SK-N-SH (cell line): ENCODE results near the gene SORL1. TPM values are rescaled to one million over a fixed set of nuclear protein-coding genes. Genes with fewer than 3 reads are reported as not detected.

ENCODE experiments used
- CTCF ChIA-PET: fragments of 300-600, 350-600 bp; formaldehyde crosslinking; extraction: SDS; loops from one replicate; lab custom pipeline; 2021; lab: Yijun Ruan, JAX
- POLR2A ChIA-PET: fragments of 350-600 bp; sonication (Branson Sonifier 250); formaldehyde crosslinking; extraction: SDS; loops from one replicate; lab custom pipeline; 2020; ENCODE audit warnings: antibody characterized with exemption, inconsistent platforms; lab: Yijun Ruan, JAX
- DNase-seq: peaks from one replicate; pipeline ENCODE4 v3.0.0; 2012
- H2AFZ ChIP-seq: fragments of 200-600 bp; sonication (generic); 2 replicates; pipeline ENCODE4 v1.8.1; 2016; ENCODE audit warnings: antibody characterized with exemption, mild to moderate bottlenecking, low read depth
- H3F3A ChIP-seq: fragments of 200-600 bp; sonication (generic); replicated peaks from 2 replicates; pipeline ENCODE3; 2016; ENCODE audit warnings: antibody characterized with exemption, mild to moderate bottlenecking; ENCODE audit not compliant: insufficient read depth
- H3K27ac ChIP-seq, 2 experiments: fragments of 200-500 bp in 1 of 2; fragments of 200-600 bp in 1 of 2; sonication (Bioruptor generic) in 1 of 2; sonication (generic), shearing (Covaris generic) in 1 of 2; 2 replicates each; pipeline versions ENCODE4 v1.5.1 to v1.6.1; 2014 to 2016; ENCODE audit warnings: low read depth in 2 of 2, inconsistent platforms in 1 of 2, low read length in 1 of 2, mild to moderate bottlenecking in 1 of 2, mixed read lengths in 1 of 2
- H3K27me3 ChIP-seq: fragments of 200-600 bp; sonication (generic), shearing (Covaris generic); 2 replicates; pipeline ENCODE4 v1.6.1; 2016; ENCODE audit warnings: mixed run types; ENCODE audit not compliant: insufficient read depth
- H3K36me3 ChIP-seq, 2 experiments: fragments of 200-500 bp in 1 of 2; fragments of 200-600 bp in 1 of 2; sonication (Bioruptor generic) in 1 of 2; sonication (generic) in 1 of 2; replicated peaks in 1 of 2; 2 replicates each; pipeline versions ENCODE3 to v1.5.1; 2014 to 2016; ENCODE audit warnings: low read length in 1 of 2, mild to moderate bottlenecking in 1 of 2; ENCODE audit not compliant: insufficient read depth in 2 of 2, control insufficient read depth in 1 of 2
- H3K4me1 ChIP-seq, 2 experiments: fragments of 200-500 bp in 1 of 2; fragments of 200-600 bp in 1 of 2; sonication (Bioruptor generic) in 1 of 2; sonication (generic), shearing (Covaris generic) in 1 of 2; 2 replicates each; pipeline versions ENCODE4 v1.5.1 to v1.6.1; 2014 to 2016; ENCODE audit warnings: low read depth in 1 of 2, low read length in 1 of 2, mixed run types in 1 of 2; ENCODE audit not compliant: insufficient read depth in 2 of 2, control insufficient read depth in 1 of 2
- H3K4me2 ChIP-seq: fragments of 200-600 bp; sonication (generic), shearing (Covaris generic); 2 replicates; pipeline ENCODE4 v1.6.1; 2017; ENCODE audit warnings: mixed run types
- H3K4me3 ChIP-seq, 2 experiments: fragments of 200-500 bp in 1 of 2; fragments of 200-600 bp in 1 of 2; sonication (Bioruptor generic) in 1 of 2; sonication (generic), shearing (Covaris generic) in 1 of 2; 2 replicates each; pipeline versions ENCODE4 v1.5.1 to v1.8.1; 2014 to 2016; ENCODE audit warnings: low read depth in 2 of 2, inconsistent platforms in 1 of 2, low read length in 1 of 2, mild to moderate bottlenecking in 1 of 2, mixed read lengths in 1 of 2, moderate library complexity in 1 of 2
- H3K79me2 ChIP-seq: fragments of 200-600 bp; sonication (generic); 2 replicates; pipeline ENCODE4 v1.8.1; 2017; ENCODE audit warnings: mild to moderate bottlenecking; ENCODE audit not compliant: insufficient read depth
- H3K9ac ChIP-seq: fragments of 200-600 bp; sonication (generic); 2 replicates; pipeline ENCODE4 v1.6.1; 2017; ENCODE audit warnings: mixed run types
- H3K9me2 ChIP-seq: fragments of 200-600 bp; sonication (generic); 2 replicates; pipeline ENCODE4 v1.6.1; 2017; ENCODE audit warnings: mixed run types
- H3K9me3 ChIP-seq: fragments of 200-600 bp; sonication (generic); 2 replicates; pipeline ENCODE4 v1.6.1; 2017; ENCODE audit warnings: mixed run types, mild to moderate bottlenecking, moderate library complexity
- H4K20me1 ChIP-seq: fragments of 200-600 bp; sonication (generic); 2 replicates; pipeline ENCODE4 v1.6.1; 2017; ENCODE audit warnings: mild to moderate bottlenecking, mixed run types; ENCODE audit not compliant: insufficient read depth
- CTCF ChIP-seq: fragments of 200-600 bp; sonication (generic); IDR thresholded peaks from 2 replicates; pipeline ENCODE4 v1.6.1; 2017; ENCODE audit warnings: antibody characterized with exemption, mild to moderate bottlenecking, moderate library complexity
- ELF1 ChIP-seq: IDR thresholded peaks from 2 replicates; pipeline ENCODE4 v1.4.0; 2012
- EZH2phosphoT487 ChIP-seq: fragments of 200-600 bp; sonication (generic); IDR thresholded peaks from 2 replicates; pipeline ENCODE4 v1.6.1; 2017; ENCODE audit warnings: low read depth, mixed run types, mild to moderate bottlenecking, antibody characterized with exemption, moderate library complexity, borderline replicate concordance
- FOSL2 ChIP-seq: IDR thresholded peaks from 2 replicates; pipeline ENCODE4 v1.4.0; 2012; ENCODE audit warnings: low read depth, mild to moderate bottlenecking, moderate library complexity, borderline replicate concordance
- MXI1 ChIP-seq: IDR thresholded peaks from 2 replicates; pipeline ENCODE4 v1.6.1; 2012; ENCODE audit warnings: mild to moderate bottlenecking, low read depth, low read length, improper control_type of control experiment
- POLR2AphosphoS5 ChIP-seq: IDR thresholded peaks from 2 replicates; pipeline ENCODE4 v1.6.1; 2012; ENCODE audit warnings: low read depth, low read length
- REST ChIP-seq: IDR thresholded peaks from 2 replicates; pipeline ENCODE4 v1.6.1; 2012; ENCODE audit warnings: mild to moderate bottlenecking, low read depth, low read length, moderate library complexity
- SIN3A ChIP-seq: IDR thresholded peaks from 2 replicates; pipeline ENCODE4 v1.6.1; 2012; ENCODE audit warnings: low read depth, mild to moderate bottlenecking, low read length, moderate library complexity, borderline replicate concordance
- SMC3 ChIP-seq: IDR thresholded peaks from 2 replicates; pipeline ENCODE4 v1.6.1; 2012; ENCODE audit warnings: low read depth, low read length, improper control_type of control experiment
- TCF12 ChIP-seq: IDR thresholded peaks from 2 replicates; pipeline ENCODE4 v1.4.0; 2012
- TEAD4 ChIP-seq: IDR thresholded peaks from 2 replicates; pipeline ENCODE4 v1.4.0; 2012; ENCODE audit warnings: mild to moderate bottlenecking, borderline replicate concordance; ENCODE audit not compliant: insufficient read depth
- YY1 ChIP-seq: IDR thresholded peaks from 2 replicates; pipeline ENCODE4 v1.4.0; 2012; ENCODE audit warnings: low read depth, mild to moderate bottlenecking
- WGBS: methylation state at CpG from one replicate; pipeline ENCODE4 v1.1.6; 2017; ENCODE audit warnings: low lambda C conversion rate; 5-methylcytosine and 5-hydroxymethylcytosine counted together
- polyA plus RNA-seq, 3 experiments: library from polyadenylated mRNA; depleted of rRNA; stranded (reverse); fragments of >200 nt; gene quantifications; 2 replicates each; pipeline ENCODE4 v1.2.3, GENCODE V29; 2012

The SORL1 gene
- polyA plus RNA-seq, 1 of the 3 experiments (the other 2 are of a cell fraction): 7.1 TPM

GRCh38 chr11:121535129-121535796 is 83.1 kb downstream of the SORL1 start:
- no peak for DNase-seq
- CTCF ChIA-PET: interaction anchor here (0.7 kb wide), 1 partner anchor 58 kb away, joined by 3 read pairs; no protein-coding TSS in a partner anchor

GRCh38 chr11:121536126-121536525 is 84.0 kb downstream of the SORL1 start:
- Histone ChIP-seq H3K4me2 (no peak overlapping the region), H3K79me2 (no peaks in the 10 kb centered on the region), H3K27me3 (no peaks in the 10 kb centered on the region), H2AFZ (no peak overlapping the region), H3K4me3 (no peak overlapping the region), H3K36me3 (no peaks in the 10 kb centered on the region), H3K4me1 (peaks cover 0 to 8% of the 10 kb centered on the region in 2 experiments; a peak in 2 of 4 replicates), H3F3A (no peaks in the 10 kb centered on the region), H4K20me1 (no peaks in the 10 kb centered on the region), H3K9ac (no peak overlapping the region), H3K27ac (no peak overlapping the region), H3K9me2 (no peaks in the 10 kb centered on the region), H3K9me3 (no peaks in the 10 kb centered on the region)
- no peak for DNase-seq
- CTCF ChIA-PET: interaction anchor here (0.7 kb wide), 1 partner anchor 57 kb away, joined by 3 read pairs; no protein-coding TSS in a partner anchor
- WGBS: 94% methylated on average over 6 of the region's 6 CpGs
- POLR2A ChIA-PET: no interaction called here
- TF ChIP-seq SMC3: no peak
- no peak for TF ChIP-seq REST
- no peak for TF ChIP-seq SIN3A

More at GRCh38 chr11:121535129-121535796, 83.1 kb downstream of the SORL1 start:
- no peaks in the 10 kb centered on the region for H3K36me3 ChIP-seq
- H3K9ac ChIP-seq: no peak overlapping the region
- no peaks in the 10 kb centered on the region for H3K9me2 ChIP-seq
- H4K20me1 ChIP-seq: no peaks in the 10 kb centered on the region
- H3K9me3 ChIP-seq: 0 out of 2 replicates have a peak, but pooled peaks cover 1% of the 10 kb centered on the region
- WGBS: 40% methylated on average over 6 of the region's 6 CpGs
- H3K4me3 ChIP-seq: no peak overlapping the region
- TF ChIP-seq TEAD4: no peak
- TF ChIP-seq SMC3: no peak
- TF ChIP-seq EZH2phosphoT487: no peak
- TF ChIP-seq CTCF: no peak
- no peak for TF ChIP-seq ELF1
- peak; percentile 21; the same call in 1 of the 2 replicates for TF ChIP-seq TCF12
- no peak for TF ChIP-seq MXI1
- no peak for TF ChIP-seq YY1
- no peak for TF ChIP-seq POLR2AphosphoS5
- TF ChIP-seq FOSL2: peak; percentile 56; the same call in 1 of the 2 replicates
- H2AFZ ChIP-seq: no peak overlapping the region
- no peak overlapping the region for H3K27ac ChIP-seq
- H3K79me2 ChIP-seq: no peaks in the 10 kb centered on the region
- no peaks in the 10 kb centered on the region for H3K27me3 ChIP-seq
- H3F3A ChIP-seq: no peaks in the 10 kb centered on the region
- POLR2A ChIA-PET: no interaction called here
- peaks cover 0 to 8% of the 10 kb centered on the region in 2 experiments; a peak in 2 of 4 replicates for H3K4me1 ChIP-seq
- no peak overlapping the region for H3K4me2 ChIP-seq
